A549 (cell line): ENCODE measurements around the gene WT1.

Experiments used
- JUN ChIP-seq, 2 experiments: fragments of >200 bp; sonication (Bioruptor Twin); formaldehyde crosslinking; IDR thresholded peaks; 2 replicates in 1 of 2; 3 replicates in 1 of 2; pipeline ENCODE4 v1.6.1; 2016 to 2017
- TF ChIP-seq, protein P1 (sequence below): fragments of >200 bp; sonication (Bioruptor Twin); formaldehyde crosslinking; IDR thresholded peaks from 3 replicates; pipeline ENCODE4 v1.5.1; 2016

DNA sequence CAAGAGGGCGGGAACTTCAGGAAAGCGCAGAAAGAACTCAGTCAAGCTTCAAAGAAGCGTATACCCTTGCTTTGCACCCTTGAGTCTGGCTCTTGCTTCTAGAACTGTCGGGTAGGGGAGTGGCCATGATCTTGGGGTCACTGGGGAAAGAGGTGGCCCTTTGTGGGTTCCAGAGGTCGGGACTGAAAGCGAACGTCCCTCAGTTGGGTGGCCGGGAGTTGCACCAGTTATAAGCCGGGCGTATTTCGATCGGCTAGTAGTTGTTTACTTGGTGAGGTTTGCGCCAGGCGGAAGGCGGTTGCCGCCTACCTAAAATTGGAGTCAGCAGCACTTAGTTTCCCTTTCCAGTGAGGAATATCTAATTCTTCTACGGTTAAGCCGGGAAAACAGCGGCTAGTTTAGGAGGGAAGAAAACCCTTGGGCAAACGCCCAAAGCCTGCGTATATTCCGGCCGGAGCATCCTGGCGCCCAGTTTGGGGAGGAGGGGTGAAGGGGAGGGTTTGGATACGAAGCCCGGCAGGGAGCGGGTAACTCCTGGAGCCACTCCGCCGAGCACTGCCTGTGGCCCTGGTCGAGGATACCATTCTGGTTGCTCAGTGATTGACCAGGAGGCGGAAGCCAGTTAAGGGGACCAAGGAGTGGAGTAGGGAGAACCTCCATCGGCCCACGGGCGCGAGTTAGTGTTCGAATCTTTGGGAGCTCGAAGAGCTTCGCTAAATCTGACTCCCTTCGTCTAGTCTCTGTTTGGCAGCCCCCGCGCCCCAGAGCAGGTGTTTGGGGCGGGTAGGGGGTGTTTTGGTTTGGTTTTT is 807 bp upstream of the WT1 start:
- no peak for TF ChIP-seq JUN (IDR thresholded peaks at IDR 0.05)
- TF ChIP-seq, protein P1, sequence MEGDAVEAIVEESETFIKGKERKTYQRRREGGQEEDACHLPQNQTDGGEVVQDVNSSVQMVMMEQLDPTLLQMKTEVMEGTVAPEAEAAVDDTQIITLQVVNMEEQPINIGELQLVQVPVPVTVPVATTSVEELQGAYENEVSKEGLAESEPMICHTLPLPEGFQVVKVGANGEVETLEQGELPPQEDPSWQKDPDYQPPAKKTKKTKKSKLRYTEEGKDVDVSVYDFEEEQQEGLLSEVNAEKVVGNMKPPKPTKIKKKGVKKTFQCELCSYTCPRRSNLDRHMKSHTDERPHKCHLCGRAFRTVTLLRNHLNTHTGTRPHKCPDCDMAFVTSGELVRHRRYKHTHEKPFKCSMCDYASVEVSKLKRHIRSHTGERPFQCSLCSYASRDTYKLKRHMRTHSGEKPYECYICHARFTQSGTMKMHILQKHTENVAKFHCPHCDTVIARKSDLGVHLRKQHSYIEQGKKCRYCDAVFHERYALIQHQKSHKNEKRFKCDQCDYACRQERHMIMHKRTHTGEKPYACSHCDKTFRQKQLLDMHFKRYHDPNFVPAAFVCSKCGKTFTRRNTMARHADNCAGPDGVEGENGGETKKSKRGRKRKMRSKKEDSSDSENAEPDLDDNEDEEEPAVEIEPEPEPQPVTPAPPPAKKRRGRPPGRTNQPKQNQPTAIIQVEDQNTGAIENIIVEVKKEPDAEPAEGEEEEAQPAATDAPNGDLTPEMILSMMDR, result no peak
